ENCODE data around the gene HOXB6. TPM values are rescaled to one million over a fixed set of nuclear protein-coding genes. Genes with fewer than 3 reads are reported as not detected.

Gene HOXB6
- polyA plus RNA-seq, 4 donors: 67.8 to 159 (median 116) TPM

DNA sequence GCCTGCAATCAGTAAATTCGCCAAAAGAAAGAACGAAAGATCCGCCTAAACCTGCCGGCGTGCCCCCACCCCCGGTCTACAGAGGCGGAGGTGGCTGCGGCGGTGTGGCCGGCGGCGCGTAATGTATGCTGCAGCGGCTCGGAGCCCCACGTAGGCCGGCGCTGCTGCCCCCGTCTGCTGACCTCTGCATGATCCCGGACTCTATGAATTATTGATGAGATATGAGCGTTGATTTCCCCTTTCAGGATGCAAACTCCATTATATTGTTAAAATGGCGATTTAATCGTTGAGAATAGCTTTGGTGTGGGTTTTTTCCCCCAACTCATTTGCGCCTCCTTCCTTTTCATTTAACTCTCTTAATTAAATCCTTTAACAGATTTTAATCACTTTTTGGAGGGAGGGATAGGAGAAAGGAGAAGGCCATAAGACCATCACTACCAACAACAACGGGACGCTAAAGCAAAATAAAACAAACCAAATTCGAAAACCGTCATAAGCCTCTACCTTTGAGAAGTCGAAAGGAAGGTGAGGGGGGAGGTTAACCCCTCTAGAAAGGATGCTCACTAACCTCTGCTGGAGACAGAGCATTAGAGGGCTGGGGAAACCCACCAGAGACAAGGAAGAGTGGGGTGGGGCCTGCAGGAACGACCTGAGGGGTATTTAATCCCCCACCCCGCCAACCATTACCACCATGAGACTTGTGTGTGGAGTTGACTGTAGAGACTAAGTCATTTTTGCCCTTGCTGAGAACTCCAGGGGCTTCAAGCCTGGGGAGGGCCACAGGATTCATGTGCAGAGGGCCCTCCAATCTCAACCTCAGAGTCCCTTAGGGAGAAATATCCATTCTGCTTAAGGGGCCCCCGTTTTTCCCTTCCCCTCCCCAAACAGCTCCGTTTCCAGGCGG lies 18.2 kb downstream of the HOXB6 start:
- no peak for DNase-seq (ENCODE audit: low read depth in 4 of 4, low spot score in 2 of 4)

GRCh38 chr17:48584223-48584741 lies 20.5 kb downstream of the HOXB6 start:
- DNase-seq (ENCODE audit: low read depth in 4 of 4, low spot score in 2 of 4): no peak

GRCh38 chr17:48583708-48584222 lies 21.0 kb downstream of the HOXB6 start:
- DNase-seq (ENCODE audit: low read depth in 4 of 4, low spot score in 2 of 4): no peak

GRCh38 chr17:48582750-48583069 lies 22.1 kb downstream of the HOXB6 start:
- no peak for DNase-seq (ENCODE audit: low read depth in 4 of 4, low spot score in 2 of 4)

DNA sequence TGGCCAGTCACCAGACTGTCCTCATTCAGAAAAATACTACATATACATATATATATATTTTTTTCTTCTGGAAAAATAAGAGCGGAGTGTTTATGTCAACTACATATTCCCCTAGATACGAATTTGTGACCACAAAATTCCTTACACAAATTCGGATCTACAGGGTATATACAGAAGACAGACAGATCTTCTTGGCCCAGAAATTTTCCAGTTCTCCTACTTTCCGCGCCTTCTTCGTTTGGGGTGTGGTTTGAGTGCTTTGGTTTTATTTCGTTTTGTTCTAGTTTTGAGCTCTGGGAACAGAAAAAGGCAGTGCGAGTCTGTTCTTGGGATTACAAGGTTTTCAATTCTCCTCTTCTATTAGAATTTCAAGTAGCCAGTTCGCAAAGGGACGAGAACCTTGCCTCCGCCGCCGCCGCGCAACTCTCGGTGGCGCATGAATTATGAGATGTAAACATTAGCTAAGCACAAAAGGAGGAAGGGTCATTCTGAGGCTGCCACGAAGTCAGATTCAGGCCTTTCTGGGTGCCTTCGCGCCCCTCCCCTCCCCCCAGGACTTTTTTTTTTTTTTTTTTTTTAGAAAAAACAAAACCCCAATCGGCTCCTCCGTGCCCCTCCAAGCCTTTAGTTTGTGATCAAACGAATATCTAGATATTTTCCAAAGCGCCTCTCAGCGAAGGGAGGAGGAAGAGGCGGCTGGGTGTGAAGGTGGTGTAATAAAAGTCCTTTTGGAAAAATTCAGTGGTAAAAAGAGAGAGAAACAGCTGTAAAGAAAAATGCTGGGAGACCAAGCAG lies 24.8 kb downstream of the HOXB6 start:
- no peak for DNase-seq (ENCODE audit: low read depth in 4 of 4, low spot score in 2 of 4)

GRCh38 chr17:48579471-48579759 lies 25.4 kb downstream of the HOXB6 start:
- DNase-seq (ENCODE audit: low read depth in 4 of 4, low spot score in 2 of 4): no peak

GRCh38 chr17:48578616-48579470 lies 25.9 kb downstream of the HOXB6 start:
- no peak for DNase-seq (ENCODE audit: low read depth in 4 of 4, low spot score in 2 of 4)

DNA sequence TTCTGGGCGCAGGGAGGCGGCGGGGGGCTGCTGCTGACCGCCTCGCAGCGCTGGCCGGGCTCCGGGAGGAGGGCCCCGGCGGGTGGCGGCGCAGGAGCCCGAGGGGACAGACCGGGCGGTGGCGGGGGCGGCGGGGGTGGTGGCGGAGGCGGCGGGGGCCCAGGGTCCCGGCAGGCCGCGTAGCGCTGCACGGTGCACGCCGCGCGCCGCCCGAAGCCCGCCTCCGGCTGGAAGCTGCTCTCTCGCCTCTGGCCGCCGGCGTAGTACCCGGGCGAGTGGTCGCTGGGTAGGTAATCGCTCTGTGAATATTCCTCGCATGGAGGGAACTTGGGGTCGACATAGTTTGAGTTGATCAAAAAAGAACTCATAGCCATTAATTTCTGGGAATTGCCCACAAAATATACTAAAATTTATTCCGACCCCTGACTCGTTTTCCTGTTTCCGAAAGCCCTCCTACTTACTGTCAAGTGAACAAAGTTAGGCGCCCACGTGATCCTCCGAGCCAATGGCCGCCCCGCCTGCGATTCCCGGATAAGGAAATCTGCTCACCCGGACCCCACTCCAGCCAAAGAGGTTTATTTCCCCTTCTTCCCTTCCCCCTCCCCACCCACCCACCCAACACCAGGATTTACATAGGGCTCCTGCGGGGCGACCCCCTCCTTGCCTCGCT lies 26.7 kb downstream of the HOXB6 start, which contains the start of gene HOXB4:
TSS of gene HOXB4 (minus strand) at position 405 of the 670 bp plus-strand sequence. CDS start at position 374, 31 bp downstream.
- no peak for DNase-seq (ENCODE audit: low read depth in 4 of 4, low spot score in 2 of 4)

GRCh38 chr17:48577330-48577945 lies 27.3 kb downstream of the HOXB6 start:
- peak in 2 of 4 donors; percentile 92 to 95 for DNase-seq (ENCODE audit: low read depth in 4 of 4, low spot score in 2 of 4)

DNA sequence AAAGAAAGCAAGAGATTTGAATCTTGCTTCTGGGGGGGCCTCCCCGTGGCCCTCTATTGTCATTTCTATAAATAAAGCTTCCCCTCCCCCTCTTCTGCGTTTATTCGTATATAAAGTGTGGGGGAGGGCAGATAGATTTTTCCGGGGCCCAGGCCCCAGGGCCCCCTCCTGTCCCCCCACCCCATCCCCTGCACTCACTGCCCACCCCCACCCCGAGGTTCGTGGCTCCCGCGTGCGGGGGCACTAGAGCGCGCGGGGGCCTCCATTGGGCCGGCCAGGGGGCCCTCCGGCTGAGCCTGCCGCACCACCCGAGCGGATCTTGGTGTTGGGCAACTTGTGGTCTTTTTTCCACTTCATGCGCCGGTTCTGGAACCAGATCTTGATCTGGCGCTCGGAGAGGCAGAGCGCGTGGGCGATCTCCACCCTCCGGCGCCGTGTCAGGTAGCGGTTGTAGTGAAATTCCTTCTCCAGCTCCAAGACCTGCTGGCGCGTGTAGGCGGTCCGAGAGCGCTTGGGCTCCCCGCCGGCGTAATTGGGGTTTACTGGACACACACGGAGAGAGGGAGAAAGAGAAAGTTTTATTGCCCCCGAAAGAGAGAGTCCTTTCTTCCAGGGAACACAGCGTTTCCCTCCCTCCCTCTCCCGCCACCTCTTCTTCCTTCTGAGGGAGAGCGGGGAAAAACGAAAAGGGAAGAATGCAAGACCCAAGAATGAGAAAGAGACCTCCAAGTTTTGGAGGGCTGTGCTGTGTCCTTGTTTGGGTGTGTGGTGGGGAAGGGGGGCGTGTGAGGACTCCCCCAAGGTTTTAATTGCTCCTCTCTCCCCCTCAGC lies 28.1 kb downstream of the HOXB6 start:
- DNase-seq (ENCODE audit: low read depth in 4 of 4, low spot score in 2 of 4): no peak

DNA sequence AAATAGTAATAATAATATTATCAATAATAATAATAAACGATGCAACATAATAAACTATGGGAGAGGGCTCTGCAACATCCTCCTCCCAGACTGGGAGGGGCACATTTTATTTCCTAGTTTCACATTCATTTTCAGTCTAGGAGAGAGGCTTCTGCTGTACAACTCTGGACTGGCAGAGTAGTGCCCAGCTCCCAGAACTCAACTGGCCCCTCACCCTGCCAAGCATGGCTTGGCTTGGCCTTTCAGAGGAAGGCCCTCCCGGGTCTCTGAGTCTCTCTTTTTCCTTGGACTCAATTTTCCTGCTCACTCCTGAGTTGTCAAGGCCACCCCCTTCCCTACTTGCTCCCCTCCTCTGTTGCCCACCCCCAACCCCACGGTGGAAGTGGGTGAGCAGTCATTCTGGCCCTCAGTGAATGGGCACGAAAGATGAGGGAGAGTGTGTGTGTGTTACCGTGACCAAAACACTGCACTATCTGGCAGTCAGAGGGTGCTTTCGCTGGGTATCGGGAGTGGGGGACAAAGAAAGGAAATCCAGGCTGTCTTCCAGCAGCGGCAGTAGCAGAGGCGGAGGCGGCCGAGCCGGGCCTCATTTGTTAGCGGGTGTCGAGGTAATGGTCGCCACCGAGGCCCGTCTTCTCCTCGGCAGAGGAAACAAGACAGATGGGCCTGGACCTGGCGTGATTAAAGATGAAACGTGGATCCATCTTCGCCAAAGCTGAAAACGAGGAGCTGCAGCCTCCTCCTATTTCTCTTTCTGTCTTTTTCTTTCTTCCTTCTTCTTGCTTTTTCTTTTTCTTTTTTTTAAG lies 28.9 kb downstream of the HOXB6 start:
- DNase-seq (ENCODE audit: low read depth in 4 of 4, low spot score in 2 of 4): no peak

- no peak for DNase-seq (ENCODE audit: low read depth in 4 of 4, low spot score in 2 of 4)
Observed at GRCh38 chr17:48575066-48575582, 29.7 kb downstream of the HOXB6 start.

GRCh38 chr17:48574505-48575065 lies 30.2 kb downstream of the HOXB6 start:
- DNase-seq (ENCODE audit: low read depth in 4 of 4, low spot score in 2 of 4): no peak

GRCh38 chr17:48571826-48572417 lies 32.9 kb downstream of the HOXB6 start:
- DNase-seq (ENCODE audit: low read depth in 4 of 4, low spot score in 2 of 4): no peak

GRCh38 chr17:48571024-48571818 lies 33.6 kb downstream of the HOXB6 start:
- no peak for DNase-seq (ENCODE audit: low read depth in 4 of 4, low spot score in 2 of 4)

Measured in left renal cortex interstitium (tissue), 4 donors.